Measurements from ENCODE around the gene KIAA0513. TPM values are rescaled to one million over a fixed set of nuclear protein-coding genes. Genes with fewer than 3 reads are reported as not detected.

The KIAA0513 gene
- total and polyA plus RNA-seq, 2 donors (not counting 1 experiment from before 2014, with no cell fraction given), result 1.1 to 2.1 TPM

DNA sequence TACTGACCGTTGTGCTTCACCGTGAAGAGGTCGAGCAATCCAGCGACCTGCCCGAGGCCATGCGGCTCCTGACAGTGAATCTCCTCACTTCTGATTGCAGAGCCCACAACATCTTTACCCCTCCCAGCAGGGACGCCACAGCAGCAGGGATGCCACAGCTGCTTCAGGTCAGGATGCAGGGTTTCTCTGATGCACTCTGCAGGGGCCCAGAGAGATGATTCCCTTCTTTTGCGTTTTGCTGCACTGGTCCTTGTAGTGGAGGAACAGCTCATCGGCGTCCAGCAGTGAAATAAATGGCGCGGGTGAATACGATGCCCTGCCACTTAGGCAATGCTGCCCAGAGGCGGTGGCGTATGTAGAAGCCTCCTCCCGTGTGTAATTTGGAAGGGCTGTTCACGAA is 5.6 kb downstream of the KIAA0513 start:
- Histone ChIP-seq H3K4me1 (ENCODE audit: control insufficient read depth in 2 of 2, insufficient read depth in 2 of 2, low read length in 2 of 2) (peaks cover 9 to 10% of the 10 kb centered on the region in 2 donors), H3K27ac (ENCODE audit: low read length in 2 of 2) (no peak overlapping the region), H3K27me3 (replicated peaks in 1 of 4; ENCODE audit: control extremely low read depth in 1 of 4, control insufficient read depth in 3 of 4, insufficient read depth in 4 of 4, low read length in 3 of 4) (peaks cover 0 to 4% (median 2%) of the 10 kb centered on the region in 4 experiments), H3K79me2 (ENCODE audit: control insufficient read depth, insufficient read depth, low read length) (no peaks in the 10 kb centered on the region), H4K20me1 (ENCODE audit: control insufficient read depth, insufficient read depth, low read length, poor library complexity, severe bottlenecking) (no peaks in the 10 kb centered on the region), H3K9ac (ENCODE audit: low read length) (no peak overlapping the region), H2AFZ (ENCODE audit: insufficient read depth, low read depth, low read length, poor library complexity, severe bottlenecking) (no peak overlapping the region), H3K4me3 (ENCODE audit: control extremely low read depth in 1 of 5, extremely low read depth in 1 of 5, insufficient read depth in 1 of 5, low read depth in 2 of 5, low read length in 4 of 5) (no peak overlapping the region), H3K36me3 (replicated peaks in 1 of 2; ENCODE audit: control extremely low read depth in 1 of 2, control insufficient read depth in 1 of 2, extremely low read depth in 1 of 2, insufficient read depth in 2 of 2, low read length in 1 of 2) (no peaks in the 10 kb centered on the region), H3K9me3 (ENCODE audit: control extremely low read depth in 1 of 3, control insufficient read depth in 2 of 3, insufficient read depth in 1 of 3, low read length in 2 of 3) (no peaks in the 10 kb centered on the region), H3K4me2 (replicated peaks; ENCODE audit: low read depth, low read length, poor library complexity, severe bottlenecking) (no peak overlapping the region)
- intact Hi-C loops (cut with micrococcal nuclease), result no loop called here
- TF ChIP-seq, protein P1, sequence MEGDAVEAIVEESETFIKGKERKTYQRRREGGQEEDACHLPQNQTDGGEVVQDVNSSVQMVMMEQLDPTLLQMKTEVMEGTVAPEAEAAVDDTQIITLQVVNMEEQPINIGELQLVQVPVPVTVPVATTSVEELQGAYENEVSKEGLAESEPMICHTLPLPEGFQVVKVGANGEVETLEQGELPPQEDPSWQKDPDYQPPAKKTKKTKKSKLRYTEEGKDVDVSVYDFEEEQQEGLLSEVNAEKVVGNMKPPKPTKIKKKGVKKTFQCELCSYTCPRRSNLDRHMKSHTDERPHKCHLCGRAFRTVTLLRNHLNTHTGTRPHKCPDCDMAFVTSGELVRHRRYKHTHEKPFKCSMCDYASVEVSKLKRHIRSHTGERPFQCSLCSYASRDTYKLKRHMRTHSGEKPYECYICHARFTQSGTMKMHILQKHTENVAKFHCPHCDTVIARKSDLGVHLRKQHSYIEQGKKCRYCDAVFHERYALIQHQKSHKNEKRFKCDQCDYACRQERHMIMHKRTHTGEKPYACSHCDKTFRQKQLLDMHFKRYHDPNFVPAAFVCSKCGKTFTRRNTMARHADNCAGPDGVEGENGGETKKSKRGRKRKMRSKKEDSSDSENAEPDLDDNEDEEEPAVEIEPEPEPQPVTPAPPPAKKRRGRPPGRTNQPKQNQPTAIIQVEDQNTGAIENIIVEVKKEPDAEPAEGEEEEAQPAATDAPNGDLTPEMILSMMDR (IDR thresholded peaks at IDR 0.05), result no peak
- no peak for TF ChIP-seq EZH2 (IDR thresholded peaks at IDR 0.05; ENCODE audit: borderline replicate concordance, insufficient read depth, low read depth, low read length, poor library complexity, severe bottlenecking)
- H3K27me3 Mint-ChIP-seq, result peaks cover 17% of the 10 kb centered on the region
- H3K4me3 Mint-ChIP-seq, result no peak overlapping the region
- 98% methylated on average over 13 of the region's 17 CpGs for WGBS (ENCODE audit: insufficient coverage)
- no peak for DNase-seq
- no peak overlapping the region for H3K27ac Mint-ChIP-seq
- H3K9me3 Mint-ChIP-seq (ENCODE audit: insufficient read depth), result no peaks in the 10 kb centered on the region
- ChIA-PET POLR2A (no interaction called here), CTCF (no interaction called here)
- peaks cover 18% of the 10 kb centered on the region for H3K4me1 Mint-ChIP-seq
- ATAC-seq (ENCODE audit: low read depth), result no peak

DNA sequence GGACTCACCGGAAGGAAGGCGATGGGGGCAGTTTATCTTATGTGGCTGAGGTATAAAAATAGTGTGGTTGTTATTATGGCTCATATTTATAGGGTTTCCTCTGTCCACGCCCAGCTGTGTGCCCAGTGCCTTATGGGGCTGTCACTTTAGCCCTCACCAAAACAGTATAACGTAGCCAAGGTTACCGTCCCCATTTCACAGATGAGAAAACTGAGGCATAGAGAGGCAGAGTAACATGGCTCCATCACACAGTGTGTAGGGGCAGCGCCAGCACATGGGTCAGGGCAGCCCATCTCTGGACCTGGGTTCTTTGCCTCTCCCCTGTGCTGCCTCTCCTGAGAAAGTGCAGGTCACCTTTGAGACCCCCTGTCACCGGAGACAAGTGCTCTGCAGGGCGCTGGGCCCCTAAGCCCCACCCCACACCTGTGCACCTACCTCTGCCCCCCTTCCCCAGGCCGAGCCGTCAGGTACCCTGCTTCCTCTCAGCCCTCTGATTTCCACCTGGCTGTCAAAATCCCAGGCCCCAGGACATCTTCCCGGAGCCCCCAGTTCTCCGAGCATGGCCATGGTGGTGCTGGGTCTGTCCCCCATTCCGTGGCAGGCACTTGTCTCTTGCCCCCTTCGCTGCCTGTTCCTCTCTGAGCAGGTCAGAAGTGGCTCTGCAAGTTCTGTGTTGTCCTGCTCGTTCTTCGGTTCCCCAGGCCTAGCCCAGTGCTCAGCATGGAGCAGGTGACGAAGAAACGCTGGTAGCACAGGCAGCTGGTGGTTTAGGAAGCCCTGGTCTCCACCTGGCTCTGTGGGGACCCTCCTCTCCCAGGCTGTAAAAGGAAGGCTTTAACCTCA is 7.2 kb downstream of the KIAA0513 start:
- ATAC-seq (ENCODE audit: low read depth) (no peak), DNase-seq (no peak)
- H3K27me3 Mint-ChIP-seq, result peaks cover 12% of the 10 kb centered on the region
- TF ChIP-seq, protein P1 (IDR thresholded peaks at IDR 0.05), result no peak
- H2AFZ ChIP-seq (ENCODE audit: insufficient read depth, low read depth, low read length, poor library complexity, severe bottlenecking), result no peak overlapping the region
- POLR2A ChIA-PET, result no interaction called here
- H3K9me3 ChIP-seq (ENCODE audit: control extremely low read depth in 1 of 3, control insufficient read depth in 2 of 3, insufficient read depth in 1 of 3, low read length in 2 of 3), result no peaks in the 10 kb centered on the region
- intact Hi-C loops (cut with micrococcal nuclease), result no loop called here
- H3K27ac ChIP-seq (ENCODE audit: low read length in 2 of 2), result no peak overlapping the region
- no peak overlapping the region for H3K4me3 ChIP-seq (ENCODE audit: control extremely low read depth in 1 of 5, extremely low read depth in 1 of 5, insufficient read depth in 1 of 5, low read depth in 2 of 5, low read length in 4 of 5)
- 84% methylated on average over 18 of the region's 18 CpGs for WGBS (ENCODE audit: insufficient coverage)
- H3K27ac Mint-ChIP-seq, result no peak overlapping the region
- no peak overlapping the region for H3K9ac ChIP-seq (ENCODE audit: low read length)
- peaks cover 2% of the 10 kb centered on the region for H3K4me1 Mint-ChIP-seq
- H3K4me3 Mint-ChIP-seq, result no peak overlapping the region
- no peaks in the 10 kb centered on the region for H3K4me1 ChIP-seq (ENCODE audit: control insufficient read depth in 2 of 2, insufficient read depth in 2 of 2, low read length in 2 of 2)
- H3K36me3 ChIP-seq (replicated peaks in 1 of 2; ENCODE audit: control extremely low read depth in 1 of 2, control insufficient read depth in 1 of 2, extremely low read depth in 1 of 2, insufficient read depth in 2 of 2, low read length in 1 of 2), result no peaks in the 10 kb centered on the region
- no peaks in the 10 kb centered on the region for H3K27me3 ChIP-seq (replicated peaks in 1 of 4; ENCODE audit: control extremely low read depth in 1 of 4, control insufficient read depth in 3 of 4, insufficient read depth in 4 of 4, low read length in 3 of 4)
- H3K79me2 ChIP-seq (ENCODE audit: control insufficient read depth, insufficient read depth, low read length), result no peaks in the 10 kb centered on the region
- no peaks in the 10 kb centered on the region for H4K20me1 ChIP-seq (ENCODE audit: control insufficient read depth, insufficient read depth, low read length, poor library complexity, severe bottlenecking)
- no peak overlapping the region for H3K4me2 ChIP-seq (replicated peaks; ENCODE audit: low read depth, low read length, poor library complexity, severe bottlenecking)
- no peaks in the 10 kb centered on the region for H3K9me3 Mint-ChIP-seq (ENCODE audit: insufficient read depth)
- CTCF ChIA-PET, result no interaction called here
